WTC11 (cell line): ENCODE results near the gene ITGAE.

Experiments used
- ELF4 ChIP-seq: sonication (generic); formaldehyde crosslinking; IDR thresholded peaks from 2 replicates; pipeline ENCODE4 v1.8.1; 2022; ENCODE audit warnings: low read depth, mild to moderate bottlenecking, moderate library complexity, missing genetic modification reagents
- ESRRA ChIP-seq: sonication (generic); formaldehyde crosslinking; IDR thresholded peaks from 2 replicates; pipeline ENCODE4 v1.8.1; 2022; ENCODE audit warnings: mild to moderate bottlenecking, missing genetic modification reagents, borderline replicate concordance
- FOXP1 ChIP-seq: sonication (generic); formaldehyde crosslinking; IDR thresholded peaks from 2 replicates; pipeline ENCODE4 v1.8.0; 2022; ENCODE audit warnings: missing genetic modification reagents, mild to moderate bottlenecking, moderate library complexity, borderline replicate concordance
- TEAD1 ChIP-seq: sonication (generic); formaldehyde crosslinking; IDR thresholded peaks from 2 replicates; pipeline ENCODE4 v1.8.0; 2022; ENCODE audit warnings: mild to moderate bottlenecking, missing genetic modification reagents
- USF2 ChIP-seq: sonication (generic); formaldehyde crosslinking; IDR thresholded peaks from 2 replicates; pipeline ENCODE4 v1.8.1; 2023; ENCODE audit warnings: mild to moderate bottlenecking, missing genetic modification reagents, moderate library complexity
- ZNF232 ChIP-seq: sonication (generic); formaldehyde crosslinking; IDR thresholded peaks from 2 replicates; pipeline ENCODE4 v1.8.0; 2022; ENCODE audit warnings: mild to moderate bottlenecking, missing genetic modification reagents
- TF ChIP-seq, protein P1 (sequence below): sonication (generic); formaldehyde crosslinking; conservative IDR thresholded peaks from 2 replicates; pipeline ENCODE4 v1.8.1; 2022; ENCODE audit warnings: mild to moderate bottlenecking, missing genetic modification reagents
- TF ChIP-seq, protein P2 (sequence below): fragments of 200-600 bp; IDR thresholded peaks from 2 replicates; pipeline ENCODE4 v1.8.0; 2022; ENCODE audit warnings: antibody characterized with exemption

- TF ChIP-seq ESRRA (no peak), FOXP1 (CRISPR knock-in tag) (no peak), TEAD1 (no peak), USF2 (CRISPR knock-in tag) (no peak), ZNF232 (CRISPR knock-in tag) (no peak), ELF4 (no peak)
- TF ChIP-seq, protein P1, sequence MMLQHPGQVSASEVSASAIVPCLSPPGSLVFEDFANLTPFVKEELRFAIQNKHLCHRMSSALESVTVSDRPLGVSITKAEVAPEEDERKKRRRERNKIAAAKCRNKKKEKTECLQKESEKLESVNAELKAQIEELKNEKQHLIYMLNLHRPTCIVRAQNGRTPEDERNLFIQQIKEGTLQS (CRISPR knock-in tag), result no peak
- TF ChIP-seq, protein P2, sequence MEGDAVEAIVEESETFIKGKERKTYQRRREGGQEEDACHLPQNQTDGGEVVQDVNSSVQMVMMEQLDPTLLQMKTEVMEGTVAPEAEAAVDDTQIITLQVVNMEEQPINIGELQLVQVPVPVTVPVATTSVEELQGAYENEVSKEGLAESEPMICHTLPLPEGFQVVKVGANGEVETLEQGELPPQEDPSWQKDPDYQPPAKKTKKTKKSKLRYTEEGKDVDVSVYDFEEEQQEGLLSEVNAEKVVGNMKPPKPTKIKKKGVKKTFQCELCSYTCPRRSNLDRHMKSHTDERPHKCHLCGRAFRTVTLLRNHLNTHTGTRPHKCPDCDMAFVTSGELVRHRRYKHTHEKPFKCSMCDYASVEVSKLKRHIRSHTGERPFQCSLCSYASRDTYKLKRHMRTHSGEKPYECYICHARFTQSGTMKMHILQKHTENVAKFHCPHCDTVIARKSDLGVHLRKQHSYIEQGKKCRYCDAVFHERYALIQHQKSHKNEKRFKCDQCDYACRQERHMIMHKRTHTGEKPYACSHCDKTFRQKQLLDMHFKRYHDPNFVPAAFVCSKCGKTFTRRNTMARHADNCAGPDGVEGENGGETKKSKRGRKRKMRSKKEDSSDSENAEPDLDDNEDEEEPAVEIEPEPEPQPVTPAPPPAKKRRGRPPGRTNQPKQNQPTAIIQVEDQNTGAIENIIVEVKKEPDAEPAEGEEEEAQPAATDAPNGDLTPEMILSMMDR, result no peak
Measured at GRCh38 chr17:3723188-3723555, 77.8 kb downstream of the ITGAE start.
